ENCODE data around the gene RASAL3.
A peak's percentile ranks its signal among the peaks of the same experiment; 100 is the strongest.

RASAL3 gene

GRCh38 chr19:15456871-15457700 is 7.3 kb downstream of the RASAL3 start:
- H3K36me3 ChIP-seq = no peaks in the 10 kb centered on the region

GRCh38 chr19:15456441-15456840 is 7.9 kb downstream of the RASAL3 start:
- Histone ChIP-seq H3K9me3 (ENCODE audit: severe bottlenecking) (no peaks in the 10 kb centered on the region), H3K36me3 (no peaks in the 10 kb centered on the region), H3K27me3 (ENCODE audit: insufficient read depth, low read depth, severe bottlenecking) (peaks cover 54% of the 10 kb centered on the region), H3K4me3 (ENCODE audit: low read depth, low read length) (no peak overlapping the region), H3K27ac (no peak overlapping the region)
- no peak for DNase-seq
- TF ChIP-seq CTCF (IDR thresholded peaks at IDR 0.05; ENCODE audit: low read depth, low read length) = no peak

More at GRCh38 chr19:15456871-15457700, 7.3 kb downstream of the RASAL3 start:
- Histone ChIP-seq H3K4me3 (ENCODE audit: low read depth, low read length) (peak overlapping the region; percentile 13; the same call in 1 of the 2 replicates), H3K27ac (no peak overlapping the region), H3K27me3 (ENCODE audit: insufficient read depth, low read depth, severe bottlenecking) (peaks cover 56% of the 10 kb centered on the region), H3K9me3 (ENCODE audit: severe bottlenecking) (no peaks in the 10 kb centered on the region)
- DNase-seq = peak; percentile 49
- no peak for TF ChIP-seq CTCF (IDR thresholded peaks at IDR 0.05; ENCODE audit: low read depth, low read length)

- H3K4me3 ChIP-seq (ENCODE audit: low read depth, low read length) = no peak overlapping the region
- H3K27ac ChIP-seq = no peak overlapping the region
- H3K27me3 ChIP-seq (ENCODE audit: insufficient read depth, low read depth, severe bottlenecking) = peaks cover 50% of the 10 kb centered on the region
- no peaks in the 10 kb centered on the region for H3K36me3 ChIP-seq
- H3K9me3 ChIP-seq (ENCODE audit: severe bottlenecking) = no peaks in the 10 kb centered on the region
- DNase-seq = no peak
- TF ChIP-seq CTCF (IDR thresholded peaks at IDR 0.05; ENCODE audit: low read depth, low read length) = no peak
Observed at GRCh38 chr19:15455996-15456395, 8.3 kb downstream of the RASAL3 start.

GRCh38 chr19:15453906-15454860 is 10.2 kb downstream of the RASAL3 start:
- TF ChIP-seq CTCF (IDR thresholded peaks at IDR 0.05; ENCODE audit: low read depth, low read length) = peak; percentile 57
- no peak for DNase-seq
- Histone ChIP-seq H3K27me3 (ENCODE audit: insufficient read depth, low read depth, severe bottlenecking) (peaks cover 35% of the 10 kb centered on the region), H3K9me3 (ENCODE audit: severe bottlenecking) (no peaks in the 10 kb centered on the region), H3K36me3 (no peaks in the 10 kb centered on the region), H3K27ac (no peak overlapping the region), H3K4me3 (ENCODE audit: low read depth, low read length) (no peak overlapping the region)

- Histone ChIP-seq H3K27me3 (ENCODE audit: insufficient read depth, low read depth, severe bottlenecking) (peaks cover 31% of the 10 kb centered on the region), H3K4me3 (ENCODE audit: low read depth, low read length) (no peak overlapping the region), H3K9me3 (ENCODE audit: severe bottlenecking) (no peaks in the 10 kb centered on the region), H3K27ac (no peak overlapping the region), H3K36me3 (no peaks in the 10 kb centered on the region)
- no peak for DNase-seq
- TF ChIP-seq CTCF (IDR thresholded peaks at IDR 0.05; ENCODE audit: low read depth, low read length) = no peak
Observed at GRCh38 chr19:15453091-15453578, 11.2 kb downstream of the RASAL3 start.
